ENCODE data around the gene DEDD2.

GRCh38 chr19:42241279-42241678, 23.8 kb upstream of the DEDD2 start:
- TF ChIP-seq, protein P1, sequence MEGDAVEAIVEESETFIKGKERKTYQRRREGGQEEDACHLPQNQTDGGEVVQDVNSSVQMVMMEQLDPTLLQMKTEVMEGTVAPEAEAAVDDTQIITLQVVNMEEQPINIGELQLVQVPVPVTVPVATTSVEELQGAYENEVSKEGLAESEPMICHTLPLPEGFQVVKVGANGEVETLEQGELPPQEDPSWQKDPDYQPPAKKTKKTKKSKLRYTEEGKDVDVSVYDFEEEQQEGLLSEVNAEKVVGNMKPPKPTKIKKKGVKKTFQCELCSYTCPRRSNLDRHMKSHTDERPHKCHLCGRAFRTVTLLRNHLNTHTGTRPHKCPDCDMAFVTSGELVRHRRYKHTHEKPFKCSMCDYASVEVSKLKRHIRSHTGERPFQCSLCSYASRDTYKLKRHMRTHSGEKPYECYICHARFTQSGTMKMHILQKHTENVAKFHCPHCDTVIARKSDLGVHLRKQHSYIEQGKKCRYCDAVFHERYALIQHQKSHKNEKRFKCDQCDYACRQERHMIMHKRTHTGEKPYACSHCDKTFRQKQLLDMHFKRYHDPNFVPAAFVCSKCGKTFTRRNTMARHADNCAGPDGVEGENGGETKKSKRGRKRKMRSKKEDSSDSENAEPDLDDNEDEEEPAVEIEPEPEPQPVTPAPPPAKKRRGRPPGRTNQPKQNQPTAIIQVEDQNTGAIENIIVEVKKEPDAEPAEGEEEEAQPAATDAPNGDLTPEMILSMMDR (IDR thresholded peaks at IDR 0.05) = no peak
- no peak for TF ChIP-seq POLR2A (IDR thresholded peaks at IDR 0.05)

All from thyroid gland (tissue), 4 donors.